SK-N-SH treated with all-trans-retinoic acid at 6 μM for 48 hours (cell line): Measurements from ENCODE around the gene DNAJB1.

Experiments used
- ATAC-seq: fragments of 200-7000 bp; cut with Tn5 transposase; 3 replicates; pipeline ENCODE4 v1.9.1; 2020; ENCODE audit warnings: mild to moderate bottlenecking, moderate library complexity
- ARNTL ChIP-seq: fragments of 450-650 bp; formaldehyde crosslinking; IDR thresholded peaks from 2 replicates; pipeline ENCODE4 v1.5.0; 2020; ENCODE audit warnings: low read depth, mild to moderate bottlenecking, moderate library complexity, borderline replicate concordance
- BACH2 ChIP-seq: fragments of 250-450 bp; sonication (Bioruptor Pico); IDR thresholded peaks from 2 replicates; pipeline ENCODE4 v1.9.0; 2021; ENCODE audit warnings: mild to moderate bottlenecking, borderline replicate concordance
- CSDC2 ChIP-seq: fragments of 250-450 bp; sonication (Bioruptor Pico); IDR thresholded peaks from 2 replicates; pipeline ENCODE4 v1.5.0; 2020; ENCODE audit warnings: mild to moderate bottlenecking, moderate library complexity
- ESRRG ChIP-seq: fragments of 250-450 bp; sonication (Bioruptor Pico); IDR thresholded peaks from 2 replicates; pipeline ENCODE4 v1.6.1; 2021; ENCODE audit warnings: mild to moderate bottlenecking
- GLIS3 ChIP-seq: fragments of 250-450 bp; sonication (Bioruptor Pico); IDR thresholded peaks from 2 replicates; pipeline ENCODE4 v1.5.0; 2020; ENCODE audit warnings: mild to moderate bottlenecking, moderate library complexity
- ISL1 ChIP-seq: fragments of 250-450 bp; sonication (Bioruptor Pico); IDR thresholded peaks from 2 replicates; pipeline ENCODE4 v2.1.2; 2022; ENCODE audit warnings: mild to moderate bottlenecking, moderate library complexity
- OSR1 ChIP-seq: fragments of 250-450 bp; sonication (Bioruptor Pico); IDR thresholded peaks from 2 replicates; pipeline ENCODE4 v1.8.0; 2022; ENCODE audit warnings: moderate library complexity, mild to moderate bottlenecking, inconsistent platforms
- PPARA ChIP-seq: fragments of 250-450 bp; sonication (Bioruptor Pico); IDR thresholded peaks from 2 replicates; pipeline ENCODE4 v1.5.0; 2020; ENCODE audit warnings: mild to moderate bottlenecking, borderline replicate concordance
- RARB ChIP-seq: fragments of 250-450 bp; sonication (Bioruptor Pico); IDR thresholded peaks from 2 replicates; pipeline ENCODE4 v1.8.0; 2021; ENCODE audit warnings: mild to moderate bottlenecking, moderate library complexity
- SNAI2 ChIP-seq: fragments of 250-450 bp; sonication (Bioruptor Pico); IDR thresholded peaks from 2 replicates; pipeline ENCODE4 v1.5.0; 2020; ENCODE audit warnings: mild to moderate bottlenecking, moderate library complexity
- TCF4 ChIP-seq: fragments of 250-450 bp; sonication (Bioruptor Pico); IDR thresholded peaks from 2 replicates; pipeline ENCODE4 v1.8.0; 2021; ENCODE audit warnings: mild to moderate bottlenecking, moderate library complexity, borderline replicate concordance
- TOX ChIP-seq: fragments of 250-450 bp; sonication (Bioruptor Pico); IDR thresholded peaks from 2 replicates; pipeline ENCODE4 v1.8.0; 2021; ENCODE audit warnings: mild to moderate bottlenecking, moderate library complexity, borderline replicate concordance
- ZC3H10 ChIP-seq: fragments of 250-450 bp; sonication (Bioruptor Pico); IDR thresholded peaks from 2 replicates; pipeline ENCODE4 v1.5.1; 2021; ENCODE audit warnings: mild to moderate bottlenecking, moderate library complexity
- ZFP3 ChIP-seq: fragments of 250-450 bp; sonication (Bioruptor Pico); IDR thresholded peaks from 2 replicates; pipeline ENCODE4 v1.5.0; 2020; ENCODE audit warnings: mild to moderate bottlenecking, moderate library complexity
- ZFP30 ChIP-seq: fragments of 450-650 bp; formaldehyde crosslinking; IDR thresholded peaks from 2 replicates; pipeline ENCODE4 v1.5.0; 2022; ENCODE audit warnings: mild to moderate bottlenecking, moderate library complexity
- ZNF565 ChIP-seq: fragments of 450-650 bp; formaldehyde crosslinking; conservative IDR thresholded peaks from 2 replicates; pipeline ENCODE4 v1.5.0; 2020; ENCODE audit warnings: low read depth, mild to moderate bottlenecking, moderate library complexity
- ZNF70 ChIP-seq: fragments of 450-650 bp; formaldehyde crosslinking; IDR thresholded peaks from 2 replicates; pipeline ENCODE4 v1.5.0; 2020; ENCODE audit warnings: mild to moderate bottlenecking, moderate library complexity
- ZNF8 ChIP-seq: fragments of 450-650 bp; formaldehyde crosslinking; IDR thresholded peaks from 2 replicates; pipeline ENCODE4 v1.5.0; 2020; ENCODE audit warnings: mild to moderate bottlenecking, moderate library complexity
- TF ChIP-seq, protein P1 (sequence below): fragments of 250-450 bp; sonication (Bioruptor Pico); IDR thresholded peaks from 2 replicates; pipeline ENCODE4 v1.8.0; 2021; ENCODE audit warnings: low read depth, mild to moderate bottlenecking, moderate library complexity, borderline replicate concordance
- TF ChIP-seq, protein P2 (sequence below): fragments of 250-450 bp; sonication (Bioruptor Pico); IDR thresholded peaks from 2 replicates; pipeline ENCODE4 v1.5.0; 2020; ENCODE audit warnings: mild to moderate bottlenecking, moderate library complexity
- TF ChIP-seq, protein P3 (sequence below): fragments of 250-450 bp; sonication (Bioruptor Pico); IDR thresholded peaks from 2 replicates; pipeline ENCODE4 v1.5.1; 2020; ENCODE audit warnings: low read depth, mild to moderate bottlenecking, moderate library complexity

The DNAJB1 gene

DNA sequence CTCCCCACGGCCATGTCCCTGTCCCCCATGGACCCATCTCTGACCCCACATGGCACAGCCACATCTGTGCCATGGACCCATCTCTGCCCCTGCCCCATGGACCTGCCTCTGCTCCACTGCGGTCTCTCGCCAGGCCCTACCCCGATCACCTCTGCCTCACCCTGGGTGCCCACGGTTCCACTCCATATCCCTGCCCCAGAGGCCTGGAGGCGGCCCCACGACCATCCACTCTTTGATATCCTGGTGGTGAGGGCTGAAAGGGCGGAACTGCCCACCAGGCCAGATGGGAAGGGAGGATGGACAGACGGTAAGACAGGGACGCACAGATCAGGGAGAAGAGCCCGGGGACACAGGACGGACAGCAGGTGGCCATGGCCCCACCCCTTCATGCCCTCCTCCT lies 43.4 kb downstream of the DNAJB1 start:
- peak; percentile 10 for ATAC-seq
- TF ChIP-seq ZNF70 (CRISPR knock-in tag) (no peak), GLIS3 (no peak), RARB (CRISPR knock-in tag) (no peak)
- TF ChIP-seq, all 23 proteins: peak for 0

DNA sequence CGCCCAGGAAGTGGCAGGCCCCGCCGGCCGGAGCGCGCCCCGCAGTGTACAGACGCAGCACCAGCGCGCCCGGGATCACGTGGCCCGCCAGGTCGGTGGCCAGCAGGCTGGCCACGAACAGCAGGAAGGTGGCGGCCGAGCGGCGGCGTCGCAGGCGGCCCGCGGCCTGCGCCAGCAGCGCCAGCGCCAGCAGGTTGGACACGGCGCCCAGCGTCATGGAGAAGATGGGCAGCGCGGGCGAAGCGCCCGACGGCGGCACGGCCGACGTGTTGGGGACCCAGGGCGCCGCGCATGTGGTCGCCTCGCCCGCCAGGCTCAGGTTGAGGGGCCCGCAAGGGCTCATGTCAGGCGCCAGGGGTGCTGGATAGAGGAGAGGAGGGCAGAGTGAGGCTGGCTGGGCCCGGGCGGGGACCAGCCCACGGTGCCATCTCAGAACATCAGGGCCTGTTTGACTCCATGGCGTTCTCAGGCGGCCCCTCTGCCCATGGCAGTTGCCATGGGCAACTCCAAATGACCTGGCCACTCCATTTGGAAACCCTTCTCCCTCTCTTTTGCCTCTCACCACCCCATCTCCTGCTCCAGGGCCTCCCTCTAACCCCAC lies 44.1 kb downstream of the DNAJB1 start:
- no peak for ATAC-seq
- TF ChIP-seq ZC3H10 (CRISPR knock-in tag) (no peak), ISL1 (CRISPR knock-in tag) (no peak), GLIS3 (no peak), TOX (no peak), SNAI2 (no peak), ZNF565 (CRISPR knock-in tag) (no peak), ZNF70 (CRISPR knock-in tag) (no peak), TCF4 (CRISPR knock-in tag) (no peak), ESRRG (no peak), ZNF8 (CRISPR knock-in tag) (no peak), RARB (CRISPR knock-in tag) (no peak), OSR1 (no peak), BACH2 (CRISPR knock-in tag) (no peak), CSDC2 (CRISPR knock-in tag) (no peak), ZFP30 (no peak), PPARA (no peak)
- TF ChIP-seq, protein P1, sequence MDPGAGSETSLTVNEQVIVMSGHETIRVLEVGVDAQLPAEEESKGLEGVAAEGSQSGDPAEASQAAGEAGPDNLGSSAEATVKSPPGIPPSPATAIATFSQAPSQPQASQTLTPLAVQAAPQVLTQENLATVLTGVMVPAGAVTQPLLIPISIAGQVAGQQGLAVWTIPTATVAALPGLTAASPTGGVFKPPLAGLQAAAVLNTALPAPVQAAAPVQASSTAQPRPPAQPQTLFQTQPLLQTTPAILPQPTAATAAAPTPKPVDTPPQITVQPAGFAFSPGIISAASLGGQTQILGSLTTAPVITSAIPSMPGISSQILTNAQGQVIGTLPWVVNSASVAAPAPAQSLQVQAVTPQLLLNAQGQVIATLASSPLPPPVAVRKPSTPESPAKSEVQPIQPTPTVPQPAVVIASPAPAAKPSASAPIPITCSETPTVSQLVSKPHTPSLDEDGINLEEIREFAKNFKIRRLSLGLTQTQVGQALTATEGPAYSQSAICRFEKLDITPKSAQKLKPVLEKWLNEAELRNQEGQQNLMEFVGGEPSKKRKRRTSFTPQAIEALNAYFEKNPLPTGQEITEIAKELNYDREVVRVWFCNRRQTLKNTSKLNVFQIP (CRISPR knock-in tag), result no peak

DNA sequence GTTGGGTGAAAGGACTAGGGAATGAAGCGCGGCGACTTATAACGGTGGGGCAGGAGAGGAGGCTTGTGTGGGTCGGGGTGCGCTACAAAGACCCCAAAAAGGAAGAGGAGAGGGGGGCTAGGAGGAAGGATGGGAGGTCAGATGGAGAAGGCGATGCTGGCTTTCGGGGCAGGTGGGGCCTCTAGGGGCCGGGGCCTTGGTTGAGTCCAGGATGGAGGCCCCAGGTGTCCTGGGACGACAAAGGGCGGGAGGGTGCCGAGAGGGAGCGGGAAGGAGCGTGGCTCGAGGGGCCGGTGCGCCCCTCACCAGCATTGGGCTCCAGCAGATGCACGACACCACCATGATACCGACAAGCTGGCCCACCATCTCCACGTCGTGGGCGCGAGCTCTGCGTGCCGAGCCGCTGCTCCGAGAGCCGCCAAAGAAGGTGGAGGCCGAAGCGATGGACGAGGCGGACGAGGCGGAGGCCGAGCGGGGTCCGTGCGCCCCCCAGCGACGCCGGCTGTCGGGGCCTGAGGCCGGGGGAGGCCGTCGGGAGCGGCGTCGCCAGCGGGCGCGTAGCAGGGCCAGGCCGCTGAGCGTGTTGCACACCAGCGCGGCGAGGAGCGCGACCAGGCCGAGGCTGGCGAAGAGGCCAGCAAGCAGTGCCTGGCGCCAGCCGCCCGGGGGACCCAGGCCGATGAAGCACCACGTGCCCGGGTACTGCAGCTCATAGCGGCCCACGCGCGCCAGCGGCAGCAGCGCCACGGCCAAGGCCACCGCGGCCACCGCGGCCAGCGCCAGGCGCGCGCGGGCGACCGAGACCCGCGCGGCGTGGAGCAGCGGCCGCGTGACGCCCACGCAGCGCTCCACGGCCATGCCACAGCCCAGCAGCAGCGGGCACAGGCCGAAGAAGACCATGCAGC lies 44.9 kb downstream of the DNAJB1 start:
- TF ChIP-seq ZNF565 (CRISPR knock-in tag) (no peak), TCF4 (CRISPR knock-in tag) (no peak), BACH2 (CRISPR knock-in tag) (no peak), RARB (CRISPR knock-in tag) (no peak), SNAI2 (no peak), TOX (no peak), CSDC2 (CRISPR knock-in tag) (no peak), ZFP30 (no peak), ESRRG (no peak), GLIS3 (no peak), ZFP3 (CRISPR knock-in tag) (no peak), ZNF70 (CRISPR knock-in tag) (no peak), ZNF8 (CRISPR knock-in tag) (no peak), OSR1 (no peak), PPARA (no peak), ISL1 (CRISPR knock-in tag) (no peak), ZC3H10 (CRISPR knock-in tag) (no peak), ARNTL (CRISPR knock-in tag) (no peak)
- TF ChIP-seq, protein P2, sequence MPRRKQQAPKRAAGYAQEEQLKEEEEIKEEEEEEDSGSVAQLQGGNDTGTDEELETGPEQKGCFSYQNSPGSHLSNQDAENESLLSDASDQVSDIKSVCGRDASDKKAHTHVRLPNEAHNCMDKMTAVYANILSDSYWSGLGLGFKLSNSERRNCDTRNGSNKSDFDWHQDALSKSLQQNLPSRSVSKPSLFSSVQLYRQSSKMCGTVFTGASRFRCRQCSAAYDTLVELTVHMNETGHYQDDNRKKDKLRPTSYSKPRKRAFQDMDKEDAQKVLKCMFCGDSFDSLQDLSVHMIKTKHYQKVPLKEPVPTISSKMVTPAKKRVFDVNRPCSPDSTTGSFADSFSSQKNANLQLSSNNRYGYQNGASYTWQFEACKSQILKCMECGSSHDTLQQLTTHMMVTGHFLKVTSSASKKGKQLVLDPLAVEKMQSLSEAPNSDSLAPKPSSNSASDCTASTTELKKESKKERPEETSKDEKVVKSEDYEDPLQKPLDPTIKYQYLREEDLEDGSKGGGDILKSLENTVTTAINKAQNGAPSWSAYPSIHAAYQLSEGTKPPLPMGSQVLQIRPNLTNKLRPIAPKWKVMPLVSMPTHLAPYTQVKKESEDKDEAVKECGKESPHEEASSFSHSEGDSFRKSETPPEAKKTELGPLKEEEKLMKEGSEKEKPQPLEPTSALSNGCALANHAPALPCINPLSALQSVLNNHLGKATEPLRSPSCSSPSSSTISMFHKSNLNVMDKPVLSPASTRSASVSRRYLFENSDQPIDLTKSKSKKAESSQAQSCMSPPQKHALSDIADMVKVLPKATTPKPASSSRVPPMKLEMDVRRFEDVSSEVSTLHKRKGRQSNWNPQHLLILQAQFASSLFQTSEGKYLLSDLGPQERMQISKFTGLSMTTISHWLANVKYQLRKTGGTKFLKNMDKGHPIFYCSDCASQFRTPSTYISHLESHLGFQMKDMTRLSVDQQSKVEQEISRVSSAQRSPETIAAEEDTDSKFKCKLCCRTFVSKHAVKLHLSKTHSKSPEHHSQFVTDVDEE (CRISPR knock-in tag), result no peak
- TF ChIP-seq, protein P3, sequence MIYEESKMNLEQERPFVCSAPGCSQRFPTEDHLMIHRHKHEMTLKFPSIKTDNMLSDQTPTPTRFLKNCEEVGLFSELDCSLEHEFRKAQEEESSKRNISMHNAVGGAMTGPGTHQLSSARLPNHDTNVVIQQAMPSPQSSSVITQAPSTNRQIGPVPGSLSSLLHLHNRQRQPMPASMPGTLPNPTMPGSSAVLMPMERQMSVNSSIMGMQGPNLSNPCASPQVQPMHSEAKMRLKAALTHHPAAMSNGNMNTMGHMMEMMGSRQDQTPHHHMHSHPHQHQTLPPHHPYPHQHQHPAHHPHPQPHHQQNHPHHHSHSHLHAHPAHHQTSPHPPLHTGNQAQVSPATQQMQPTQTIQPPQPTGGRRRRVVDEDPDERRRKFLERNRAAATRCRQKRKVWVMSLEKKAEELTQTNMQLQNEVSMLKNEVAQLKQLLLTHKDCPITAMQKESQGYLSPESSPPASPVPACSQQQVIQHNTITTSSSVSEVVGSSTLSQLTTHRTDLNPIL (CRISPR knock-in tag), result no peak
- no peak for ATAC-seq
